Stimulated activated CD4-positive, alpha-beta T cell treated with anti-CD3 and anti-CD28 coated beads, Interleukin-4, amount 100 ng/mL, for 24 hours (primary cell): Measurements from ENCODE around the gene ERICH3.
"Not testable (repeated sequence)": the region's sequence is repeated elsewhere in the genome, so short reads cannot be mapped to it uniquely, and the experiment has no call there.

ENCODE experiments used
- DNase-seq: peaks from one replicate; pipeline ENCODE4 v3.0.0-alpha.2; 2020

ERICH3 gene

DNA sequence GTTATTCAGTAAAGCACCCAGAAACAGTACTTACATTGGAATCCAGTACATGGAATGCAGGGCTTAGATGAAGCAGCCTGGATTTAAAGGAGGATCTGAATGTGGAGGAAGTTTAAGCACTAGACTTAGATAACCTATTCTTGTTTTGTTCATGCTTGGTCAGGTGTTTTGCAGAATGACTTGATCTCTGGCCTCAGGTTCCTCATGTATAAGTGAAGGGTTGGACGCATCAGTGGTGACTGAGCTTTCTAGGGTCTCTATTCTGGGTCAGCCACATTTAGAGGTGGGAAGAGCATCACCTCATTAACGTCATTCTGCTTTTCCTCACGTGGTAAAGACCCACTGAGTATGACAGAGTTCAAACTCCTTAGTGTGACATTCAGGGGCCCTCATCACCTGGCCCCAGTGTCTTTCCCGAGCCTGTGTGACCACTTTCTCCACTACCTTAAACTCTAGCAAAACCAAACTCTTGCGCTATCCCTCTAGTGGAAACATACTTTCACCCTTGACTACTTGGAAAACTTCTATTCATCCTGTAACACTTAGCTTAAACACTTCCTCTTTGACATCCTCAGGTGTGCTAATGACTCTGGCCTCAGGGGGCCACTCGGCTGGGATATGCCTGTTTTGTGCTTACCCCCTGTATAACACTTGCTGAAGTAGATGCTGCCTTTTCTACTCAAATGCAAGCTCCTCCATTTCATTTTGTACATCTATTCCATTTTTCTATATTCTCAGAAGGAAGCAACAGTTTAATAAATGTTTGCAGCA, 871 bp upstream of the ERICH3 start:
- no peak for DNase-seq

DNA sequence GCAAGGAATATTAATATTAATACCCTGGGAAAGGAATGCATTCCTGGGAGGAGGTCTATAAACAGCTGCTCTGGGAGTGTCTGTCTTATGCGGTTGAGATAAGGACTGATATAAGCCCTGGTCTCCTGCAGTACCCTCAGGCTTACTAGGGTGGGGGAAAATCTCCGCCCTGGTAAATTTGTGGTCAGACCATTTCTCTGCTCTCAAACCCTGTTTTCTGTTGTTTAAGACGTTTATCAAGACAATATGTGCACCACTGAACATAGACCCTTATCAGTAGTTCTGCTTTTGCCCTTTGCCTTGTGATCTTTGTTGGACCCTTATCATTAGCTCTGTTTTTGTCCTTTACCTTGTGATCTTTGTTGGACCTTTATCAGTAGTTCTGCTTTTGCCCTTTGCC, 2.7 kb downstream of the ERICH3 start:
- not testable (repeated sequence) for DNase-seq

DNA sequence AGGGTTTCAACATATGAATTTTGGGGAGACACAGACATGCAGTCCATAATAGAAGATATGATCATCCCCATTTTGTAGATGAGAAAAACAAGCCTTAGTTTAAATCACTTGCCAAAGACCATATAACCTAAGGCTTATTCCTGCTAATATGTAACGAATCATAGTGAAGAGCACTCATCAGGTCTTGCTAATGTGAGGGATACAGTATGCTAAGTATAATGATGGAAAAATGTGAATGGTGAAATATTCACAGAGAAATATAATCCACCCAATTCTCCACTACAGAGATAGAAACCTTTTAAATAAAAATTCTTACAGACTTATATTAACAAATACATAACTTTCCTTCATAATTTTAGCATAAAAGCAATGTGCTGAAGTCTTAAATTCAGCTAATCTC, 18.9 kb downstream of the ERICH3 start:
- no peak for DNase-seq

DNA sequence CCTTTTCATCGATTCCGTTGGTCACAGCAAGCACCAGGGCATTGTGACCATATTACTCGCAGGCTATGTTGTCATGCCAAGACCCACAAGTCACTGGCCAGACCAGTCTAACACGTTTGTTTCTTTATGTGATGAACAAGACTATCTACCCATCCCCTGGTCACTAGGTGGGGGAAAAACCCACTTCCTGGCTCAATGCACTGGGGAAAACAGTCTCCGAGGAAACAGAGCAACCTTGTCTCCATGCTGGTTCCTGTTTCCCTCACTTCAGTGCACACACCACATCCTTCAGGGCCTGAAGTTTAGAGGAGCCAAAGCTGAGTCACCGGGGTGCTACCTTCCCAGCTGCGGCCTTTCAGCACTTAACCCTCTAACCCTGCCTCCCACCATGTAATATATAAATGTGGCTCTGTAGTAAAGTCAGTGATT, 20.9 kb downstream of the ERICH3 start:
- no peak for DNase-seq

DNA sequence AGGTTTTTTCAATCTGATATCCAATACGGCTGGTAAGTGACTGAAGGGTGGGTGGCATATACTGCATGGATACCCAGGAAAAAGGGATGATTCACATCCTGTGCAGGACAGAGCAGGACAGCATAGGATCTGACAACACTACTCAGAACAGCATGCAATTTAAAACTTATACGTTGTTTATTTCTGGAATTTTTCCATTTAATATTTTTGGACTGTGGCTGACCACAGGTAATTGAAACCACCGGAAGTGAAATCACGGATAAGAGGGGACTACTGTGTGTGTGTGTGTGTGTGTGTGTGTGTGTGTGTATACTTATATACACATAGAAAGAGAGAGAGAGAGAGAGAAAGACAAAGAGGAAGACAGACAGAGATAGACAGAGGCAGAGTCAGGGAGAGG, 23.0 kb downstream of the ERICH3 start:
- DNase-seq = no peak

DNA sequence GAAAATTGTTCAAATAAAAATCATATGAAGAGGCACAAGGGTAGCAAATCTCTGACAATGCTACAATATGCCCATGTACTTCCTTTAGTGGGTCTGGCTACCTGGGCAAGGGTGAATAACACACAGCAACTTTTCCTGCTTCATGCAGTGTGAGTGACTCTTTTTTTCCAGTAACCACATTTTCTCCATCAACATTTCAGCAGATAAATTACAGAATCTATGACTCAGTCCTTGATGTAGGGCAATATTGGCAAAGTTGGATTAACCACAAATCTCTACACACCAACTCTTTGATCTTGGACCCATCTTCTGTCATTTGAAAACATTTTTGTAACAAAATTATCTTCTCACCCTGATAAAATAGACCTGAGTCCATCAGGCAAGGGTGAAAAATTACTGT, 31.7 kb downstream of the ERICH3 start:
- no peak for DNase-seq

DNA sequence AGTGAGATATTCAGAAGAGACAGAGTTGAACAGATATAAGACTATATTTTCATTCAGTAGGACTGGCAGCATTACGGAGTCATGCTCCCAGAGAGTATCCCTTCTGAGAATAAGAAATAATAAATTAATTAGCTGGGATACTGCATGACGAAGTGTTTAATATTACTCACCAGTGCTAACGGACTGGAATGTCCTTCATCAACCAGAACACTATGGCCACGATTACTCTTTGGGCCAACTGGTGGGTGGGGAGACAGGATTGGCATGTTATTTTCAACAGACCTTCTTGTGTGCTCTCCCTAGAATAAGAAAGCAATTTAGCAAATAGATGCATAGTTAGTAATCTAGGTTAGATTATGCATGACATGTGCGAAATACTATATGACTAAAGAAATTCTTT, 32.4 kb downstream of the ERICH3 start:
- no peak for DNase-seq

DNA sequence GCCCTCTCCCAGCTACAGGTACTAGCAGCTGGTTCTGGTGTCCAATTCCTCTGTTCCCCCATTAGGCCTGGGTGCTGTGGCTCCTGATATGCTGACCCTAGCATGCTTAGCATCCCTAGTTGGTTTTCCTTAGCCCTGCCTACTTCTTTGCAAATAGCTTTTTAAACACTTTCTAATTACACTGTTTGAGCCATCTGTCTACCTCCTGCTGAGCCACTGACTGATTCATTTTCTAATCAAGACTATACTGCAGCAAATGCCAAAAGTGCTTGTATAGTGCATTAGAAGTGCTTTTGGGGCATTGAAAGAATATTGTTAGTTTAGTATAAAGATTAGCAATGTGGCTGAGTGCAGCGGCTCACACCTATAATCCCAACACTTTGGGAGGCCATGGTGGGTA, 36.3 kb downstream of the ERICH3 start:
- DNase-seq = no peak

DNA sequence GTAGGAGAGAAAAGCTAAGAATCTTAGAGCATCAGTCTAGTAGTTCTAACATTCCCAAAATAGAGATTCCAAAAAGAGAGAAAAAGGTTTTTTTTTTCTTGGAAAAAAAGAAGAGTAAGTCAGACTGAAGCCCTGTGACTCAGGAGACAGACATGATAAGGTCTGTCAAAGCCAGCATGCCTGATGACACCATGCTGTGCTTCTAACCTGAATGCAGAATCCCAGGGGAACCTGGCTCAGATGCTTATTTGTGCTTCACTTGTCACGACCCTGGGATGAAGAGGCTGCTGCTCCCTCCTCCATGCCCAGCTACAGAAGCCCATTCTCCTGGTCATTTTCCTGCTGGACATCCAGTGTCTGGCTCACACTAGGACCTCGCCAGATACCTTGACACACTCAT, 44.3 kb downstream of the ERICH3 start:
- no peak for DNase-seq

DNA sequence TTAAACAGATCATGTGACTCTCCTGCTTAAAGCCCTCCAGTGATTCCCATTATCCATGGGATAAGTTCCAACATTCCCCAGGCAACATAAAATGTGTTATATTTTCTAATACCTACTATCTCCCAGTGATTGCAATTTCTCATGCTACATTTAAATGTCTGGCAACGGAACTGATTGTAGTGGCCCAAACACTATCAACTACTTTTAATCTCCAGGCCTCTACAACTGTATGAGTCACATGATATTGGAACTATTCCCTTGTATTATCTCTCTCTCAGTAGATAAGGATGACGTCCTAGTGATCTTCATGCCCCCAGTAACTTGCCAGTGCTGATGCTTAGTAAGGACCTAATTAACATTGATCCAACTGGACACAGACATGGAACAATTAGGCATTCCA, 49.9 kb downstream of the ERICH3 start:
- DNase-seq = no peak

DNA sequence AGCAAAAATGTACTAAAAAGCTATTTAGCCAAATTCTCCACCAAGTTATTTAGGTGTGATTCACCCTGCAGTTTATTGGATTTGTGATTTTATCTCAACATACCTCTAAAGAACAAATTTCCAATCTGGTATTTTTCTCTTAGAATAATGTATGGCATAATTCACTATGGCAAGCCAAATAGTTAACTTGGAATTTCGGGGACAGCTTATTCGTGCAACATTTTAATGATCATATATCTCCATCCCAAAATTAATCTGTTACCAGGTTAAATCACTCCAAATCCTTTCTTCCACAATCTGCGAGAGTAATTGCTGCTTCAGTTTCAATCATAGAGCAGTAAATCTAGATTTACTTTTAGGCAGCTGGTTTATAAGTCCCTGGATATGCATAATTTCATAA, 53.4 kb downstream of the ERICH3 start:
- no peak for DNase-seq

DNA sequence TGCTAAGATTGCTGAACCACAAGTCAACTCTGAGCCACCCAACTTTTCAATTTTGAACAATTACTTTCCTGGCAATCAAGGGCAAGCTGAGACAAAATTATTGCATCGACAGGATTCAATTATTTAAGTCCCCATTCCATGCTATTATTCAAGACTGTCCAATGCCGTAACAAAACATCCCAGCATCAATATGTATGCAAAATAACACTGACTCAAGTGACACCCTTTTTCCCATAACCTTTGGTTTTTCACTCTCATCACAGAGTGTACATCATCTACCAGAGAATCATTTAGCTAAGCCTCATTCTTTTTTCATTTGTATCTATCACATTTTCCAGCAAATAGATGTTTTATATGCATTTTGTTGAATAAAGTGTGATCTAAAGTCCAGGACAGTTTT, 54.6 kb downstream of the ERICH3 start:
- no peak for DNase-seq

DNA sequence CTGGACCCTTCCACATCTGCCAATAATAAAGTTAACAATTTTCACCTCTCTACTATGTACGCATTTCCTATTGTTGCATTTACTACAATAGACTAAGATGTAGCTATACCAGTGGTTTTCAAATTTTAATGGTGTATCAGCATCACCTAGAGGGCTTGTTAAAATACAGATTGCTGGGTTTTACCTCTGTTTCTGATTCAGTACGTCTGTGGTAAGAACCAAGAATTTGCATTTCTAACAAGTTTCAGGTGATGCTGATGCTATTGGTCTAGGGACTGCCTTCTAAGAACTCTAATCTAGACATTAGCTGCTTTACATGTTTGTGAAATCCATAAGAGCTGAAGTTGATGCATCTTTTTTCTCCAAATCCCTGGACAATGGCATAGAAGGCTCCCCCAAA, 59.7 kb downstream of the ERICH3 start:
- no peak for DNase-seq

DNA sequence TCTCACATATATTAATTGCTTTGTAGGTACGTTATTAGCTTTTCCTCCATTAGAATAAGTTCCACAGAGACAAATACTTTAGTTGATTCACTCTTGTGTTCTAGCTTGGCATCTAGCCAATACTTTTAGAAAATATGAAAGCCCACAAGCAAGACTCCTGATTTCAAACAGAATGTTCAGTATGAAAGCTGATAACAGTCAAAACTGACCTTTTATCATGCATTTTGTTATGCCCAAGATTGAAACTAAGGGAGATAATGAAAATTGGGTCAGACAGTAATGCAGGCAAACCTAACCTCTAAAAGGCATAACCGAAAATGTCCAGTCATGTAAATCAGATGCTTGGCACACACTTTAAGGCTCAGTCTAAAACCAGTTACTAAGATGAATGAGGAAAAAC, 61.7 kb downstream of the ERICH3 start:
- no peak for DNase-seq

DNA sequence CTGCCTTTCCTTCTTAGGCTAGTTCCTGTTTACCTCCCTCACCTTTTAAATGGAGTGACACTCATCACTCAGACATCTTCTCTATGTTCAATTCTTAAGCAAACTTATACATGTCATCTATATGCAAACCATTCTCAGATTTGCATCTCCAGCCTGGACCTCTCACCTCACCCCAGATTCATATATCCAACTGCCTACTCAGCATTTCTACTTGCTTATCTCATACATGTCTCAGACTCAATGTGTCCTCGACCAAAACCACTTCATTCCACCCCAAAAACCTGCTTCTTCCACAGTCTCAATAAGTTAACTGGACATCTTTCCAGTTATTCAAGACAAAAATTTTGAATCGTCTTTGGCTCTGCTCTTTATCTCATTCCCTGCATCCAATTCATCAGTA, 62.6 kb downstream of the ERICH3 start:
- DNase-seq = no peak

DNA sequence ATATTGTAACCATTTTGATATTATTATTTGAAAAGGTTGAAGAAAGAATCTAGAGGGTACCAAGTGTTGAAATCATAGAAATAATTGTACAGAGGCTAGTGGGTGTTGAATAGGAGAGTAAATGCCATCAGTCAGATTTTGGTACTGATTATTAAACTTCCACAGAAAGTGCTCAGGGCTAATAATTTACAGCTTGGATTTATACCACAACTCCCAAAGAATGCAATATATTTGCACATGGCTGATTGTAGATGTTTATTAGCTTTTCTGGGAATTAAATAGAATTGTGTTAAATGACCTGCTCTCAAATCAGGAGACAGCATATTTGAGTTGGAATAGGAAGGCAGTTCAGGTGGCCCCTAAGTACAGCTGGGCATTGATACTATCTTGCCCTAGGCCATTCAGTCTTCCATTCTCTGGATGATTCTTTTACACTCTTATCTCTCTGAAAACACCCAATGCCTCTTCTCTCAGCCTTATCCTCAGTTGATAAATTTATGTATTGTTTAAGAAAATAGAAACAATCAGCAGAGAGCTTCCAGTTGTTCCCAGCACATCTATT, 63.7 kb downstream of the ERICH3 start:
- no peak for DNase-seq

DNA sequence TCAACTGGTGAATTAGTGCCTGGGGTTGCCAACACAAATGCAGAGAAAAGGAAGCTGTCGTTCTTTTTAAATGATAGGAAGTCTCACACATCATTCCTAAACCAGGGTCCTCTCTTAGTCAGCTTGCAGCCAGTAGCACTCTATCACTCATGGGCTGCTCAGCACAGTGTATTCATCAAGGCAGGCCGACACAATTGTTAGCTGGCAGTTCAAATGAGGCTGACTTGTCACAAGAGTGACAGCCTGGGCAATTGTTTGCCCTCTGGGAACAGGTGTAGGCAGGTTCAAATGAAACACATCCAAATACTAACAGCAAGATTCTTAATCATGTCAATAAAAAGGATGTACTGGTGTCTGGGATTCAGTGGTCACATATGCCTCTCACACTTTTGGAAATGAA, 76.9 kb downstream of the ERICH3 start:
- DNase-seq = no peak

DNA sequence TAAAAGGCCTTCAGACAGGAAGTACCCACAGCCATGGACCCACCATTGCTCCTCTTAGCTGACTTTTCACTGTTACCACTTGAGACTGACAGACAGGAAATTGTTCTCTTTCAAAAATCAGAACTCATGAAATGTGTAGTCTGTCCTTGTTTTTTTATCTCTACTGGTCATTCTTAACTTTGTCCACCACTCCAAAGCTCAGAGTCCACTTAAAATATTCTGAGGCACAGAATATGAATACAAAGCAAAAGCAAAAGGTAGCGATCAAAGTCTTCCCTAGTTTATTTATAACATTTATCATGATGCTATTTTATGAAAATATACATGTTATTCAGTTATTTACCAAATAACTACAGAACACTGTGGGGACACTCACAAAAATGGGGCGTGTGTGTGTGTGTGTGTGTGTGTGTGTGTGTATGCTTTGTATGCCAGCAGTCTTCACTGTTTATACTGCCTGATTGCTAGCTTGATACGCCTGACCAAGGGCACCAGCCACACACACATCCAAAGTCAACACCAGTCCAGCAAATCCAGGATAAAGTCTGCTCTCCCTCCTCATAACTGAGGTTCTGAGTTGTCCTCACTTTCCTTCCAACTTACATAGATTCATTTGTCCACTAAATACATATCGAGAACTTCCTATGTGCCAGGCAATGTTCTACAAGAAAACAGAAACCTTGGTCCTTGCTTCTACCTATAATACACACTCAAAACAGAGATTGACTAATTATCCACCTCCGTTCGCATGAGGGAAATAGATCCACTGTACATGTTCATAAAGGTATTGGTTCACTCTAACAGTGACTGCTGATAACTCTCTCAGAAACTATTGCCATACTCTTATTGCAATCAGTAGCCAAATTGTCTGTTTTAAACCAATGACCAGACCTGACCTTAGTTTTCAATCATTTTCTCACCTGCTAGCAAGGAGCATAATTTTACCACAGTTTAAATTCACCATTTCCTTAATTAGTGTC, 79.4 kb downstream of the ERICH3 start:
- no peak for DNase-seq

DNA sequence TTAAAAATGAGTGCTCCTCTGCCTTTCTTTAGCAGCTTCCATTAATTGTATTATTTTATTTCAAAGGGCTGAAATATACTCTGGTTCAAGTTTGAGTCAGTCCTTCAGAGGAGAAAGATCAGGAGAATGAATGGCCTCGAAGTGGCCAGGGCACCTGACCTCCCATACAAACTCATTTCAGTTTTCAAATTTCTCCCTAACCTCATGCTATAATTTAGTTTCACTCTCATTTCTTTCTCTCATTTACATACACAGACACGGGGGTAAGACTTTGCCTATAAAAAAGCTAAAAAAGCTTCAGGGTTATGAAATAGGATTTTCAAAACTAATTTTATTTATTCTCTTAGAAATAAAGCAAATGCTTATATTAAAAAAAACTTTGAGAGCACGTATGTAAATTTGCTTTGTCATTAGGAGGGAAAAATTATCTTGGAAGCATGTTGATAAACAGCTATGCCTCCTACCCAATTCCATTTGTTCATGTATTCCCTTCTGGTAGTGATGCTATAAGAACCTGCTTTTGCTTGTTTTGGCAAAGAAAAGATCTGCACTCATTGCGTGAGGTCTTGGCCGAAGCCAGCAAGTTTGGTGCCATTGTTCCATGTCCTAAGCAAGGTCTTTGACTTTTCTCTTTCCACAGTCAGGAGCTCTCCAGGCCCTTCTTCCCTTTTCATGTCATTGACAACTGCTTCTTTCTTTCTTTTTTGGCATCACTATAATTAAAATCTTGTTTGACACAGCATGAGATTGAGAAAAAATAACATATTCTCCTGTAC, 80.8 kb downstream of the ERICH3 start:
- no peak for DNase-seq

DNA sequence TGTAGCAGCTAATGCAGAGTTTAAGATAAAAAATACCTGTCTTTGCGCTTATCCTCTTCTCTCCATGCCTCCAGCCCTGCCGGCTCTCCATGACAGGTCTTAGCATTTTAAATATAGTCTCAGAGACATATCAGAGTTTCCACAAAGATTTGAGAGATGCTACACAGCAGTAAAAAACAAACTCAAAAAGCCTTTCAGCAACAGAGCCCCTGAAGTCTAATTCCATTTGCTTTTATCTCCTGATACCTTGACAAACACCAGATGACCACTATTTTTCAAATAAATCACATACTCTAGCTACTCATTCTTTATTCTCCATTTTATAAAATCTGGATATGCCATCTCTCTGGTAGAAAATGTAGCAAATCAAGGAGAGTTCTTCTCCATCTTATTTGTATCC, 81.6 kb downstream of the ERICH3 start:
- DNase-seq = no peak

DNA sequence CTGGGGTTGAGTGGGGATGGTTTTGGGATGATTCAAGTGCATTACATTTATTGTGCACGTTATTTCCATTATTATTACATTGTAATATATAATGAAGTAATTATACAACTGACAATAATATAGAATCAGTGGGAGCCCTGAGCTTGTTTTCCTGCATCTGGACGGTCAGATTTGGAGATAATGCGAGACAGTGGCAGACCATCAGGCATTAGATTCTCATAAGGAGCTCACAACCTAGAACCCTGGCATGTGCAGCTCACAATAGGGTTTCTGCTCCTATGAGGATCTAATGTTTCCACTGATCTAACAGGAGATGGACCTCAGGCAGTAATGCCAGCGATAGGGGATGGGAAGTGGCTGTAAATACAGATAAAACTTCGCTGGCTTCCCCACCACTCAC, 83.3 kb downstream of the ERICH3 start:
- no peak for DNase-seq

DNA sequence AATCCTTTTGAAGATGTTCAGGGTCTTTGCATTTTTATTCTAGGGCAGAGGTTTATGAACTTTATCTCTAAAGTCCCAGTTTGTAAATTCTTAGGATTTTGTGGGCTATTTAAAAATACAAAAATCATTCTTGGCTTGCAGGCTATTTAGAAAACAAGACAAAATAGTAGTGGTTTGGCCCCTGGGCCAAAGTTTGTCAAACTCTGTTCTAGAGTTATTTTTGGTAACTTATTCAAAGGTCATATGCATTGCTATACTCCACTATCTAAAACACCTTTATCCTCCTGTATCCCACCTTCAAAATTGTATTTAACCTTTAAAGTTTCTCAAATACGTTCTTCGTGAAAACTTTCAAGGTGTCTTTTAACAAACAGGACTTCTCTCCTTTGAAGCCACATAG, 85.7 kb downstream of the ERICH3 start:
- no peak for DNase-seq

DNA sequence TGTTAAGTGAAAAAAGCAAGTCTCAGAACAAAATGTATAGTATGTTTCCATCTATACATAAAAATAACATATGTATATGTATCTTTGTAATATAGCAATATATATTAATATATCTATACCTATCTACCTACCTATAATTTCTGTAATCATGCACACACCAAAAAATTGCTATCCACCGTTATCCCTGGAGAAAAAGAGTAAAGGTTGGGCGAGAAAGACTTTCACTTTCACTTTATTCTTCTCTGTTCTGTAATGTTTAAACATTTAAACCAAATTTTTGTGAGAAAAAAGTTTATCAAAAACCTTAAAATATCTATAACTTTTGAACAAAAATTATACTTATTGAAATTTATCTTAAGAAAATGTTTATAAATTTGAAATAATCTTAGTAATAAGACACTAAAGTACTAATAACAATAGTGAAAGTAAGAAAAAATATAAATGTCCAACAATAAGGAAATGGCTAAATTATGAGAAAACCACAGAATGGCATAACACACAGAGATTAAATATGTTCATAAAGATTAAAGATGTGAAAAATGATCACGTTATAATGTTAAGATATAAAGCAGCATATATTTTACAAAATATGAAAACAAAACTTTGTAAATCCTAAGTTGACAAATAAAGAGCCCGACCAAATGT, 87.2 kb downstream of the ERICH3 start:
- DNase-seq = no peak
